Lower leg skin (tissue), 3 donors: Measurements from ENCODE around the gene ASXL2.

Experiments used
- POLR2A ChIP-seq, 2 donors: fragments of 450-650 bp; IDR thresholded peaks; one replicate each; pipeline ENCODE4 v1.6.1; 2016 to 2017; ENCODE audit warnings: antibody characterized with exemption in 2 of 2, mild to moderate bottlenecking in 1 of 2, moderate library complexity in 1 of 2
- TF ChIP-seq, protein P1 (sequence below), 3 donors: fragments of 450-650 bp; IDR thresholded peaks; one replicate each; pipeline ENCODE4 v1.5.1; 2016; ENCODE audit warnings: antibody characterized with exemption in 3 of 3, mild to moderate bottlenecking in 3 of 3, moderate library complexity in 2 of 3

DNA sequence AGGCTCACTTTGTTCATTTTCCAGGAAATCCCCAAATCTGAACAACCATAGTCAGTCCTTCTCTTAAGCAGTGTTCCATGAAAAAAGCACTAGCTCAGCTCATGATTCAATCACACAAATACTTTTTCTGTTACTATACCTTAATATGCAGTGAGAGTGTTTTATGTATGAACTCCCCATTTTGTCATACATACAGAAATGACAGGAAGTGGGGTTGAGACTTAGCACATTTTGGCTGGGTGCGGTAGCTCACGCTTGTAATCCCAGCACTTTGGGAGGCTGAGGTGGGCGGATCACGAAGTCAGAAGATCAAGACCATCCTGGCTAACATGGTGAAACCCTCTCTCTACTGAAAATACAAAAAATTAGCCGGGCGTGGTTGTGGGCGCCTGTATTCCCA lies 149.7 kb downstream of the ASXL2 start:
- TF ChIP-seq, protein P1, sequence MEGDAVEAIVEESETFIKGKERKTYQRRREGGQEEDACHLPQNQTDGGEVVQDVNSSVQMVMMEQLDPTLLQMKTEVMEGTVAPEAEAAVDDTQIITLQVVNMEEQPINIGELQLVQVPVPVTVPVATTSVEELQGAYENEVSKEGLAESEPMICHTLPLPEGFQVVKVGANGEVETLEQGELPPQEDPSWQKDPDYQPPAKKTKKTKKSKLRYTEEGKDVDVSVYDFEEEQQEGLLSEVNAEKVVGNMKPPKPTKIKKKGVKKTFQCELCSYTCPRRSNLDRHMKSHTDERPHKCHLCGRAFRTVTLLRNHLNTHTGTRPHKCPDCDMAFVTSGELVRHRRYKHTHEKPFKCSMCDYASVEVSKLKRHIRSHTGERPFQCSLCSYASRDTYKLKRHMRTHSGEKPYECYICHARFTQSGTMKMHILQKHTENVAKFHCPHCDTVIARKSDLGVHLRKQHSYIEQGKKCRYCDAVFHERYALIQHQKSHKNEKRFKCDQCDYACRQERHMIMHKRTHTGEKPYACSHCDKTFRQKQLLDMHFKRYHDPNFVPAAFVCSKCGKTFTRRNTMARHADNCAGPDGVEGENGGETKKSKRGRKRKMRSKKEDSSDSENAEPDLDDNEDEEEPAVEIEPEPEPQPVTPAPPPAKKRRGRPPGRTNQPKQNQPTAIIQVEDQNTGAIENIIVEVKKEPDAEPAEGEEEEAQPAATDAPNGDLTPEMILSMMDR (IDR thresholded peaks at IDR 0.05): no peak
- no peak for TF ChIP-seq POLR2A (IDR thresholded peaks at IDR 0.05)
